Endothelial cell of umbilical vein (primary cell): ENCODE measurements around the gene HDAC9. TPM values are rescaled to one million over a fixed set of nuclear protein-coding genes. Genes with fewer than 3 reads are reported as not detected.

ENCODE experiments used
- BruUV-seq: library from RNA; stranded (reverse); fragments of 400-500 nt; replicated peaks from 2 replicates; lab custom pipeline; 2021; lab: Mats Ljungman, UMichigan
- CTCF ChIA-PET: fragments of 300-600, 350-600 bp; sonication (Branson Sonifier 250); formaldehyde crosslinking; loops from one replicate; lab custom pipeline; 2021; ENCODE audit warnings: antibody characterized with exemption, inconsistent platforms; lab: Charles Lee
- POLR2A ChIA-PET: fragments of 300-600, 350-600 bp; sonication (Branson Sonifier 250); formaldehyde crosslinking; loops from one replicate; lab custom pipeline; 2021; ENCODE audit warnings: antibody characterized with exemption, inconsistent platforms; lab: Charles Lee
- DNase-seq: peaks from one replicate; pipeline ENCODE4 v3.0.0-alpha.2; 2011; ENCODE audit warnings: low read depth, low spot score
- FAIRE-seq: peaks from 2 replicates; lab custom pipeline; 2011; peaks lifted over from hg19 to GRCh38; lab: Jason Lieb, UNC
- H2AFZ ChIP-seq: 2 replicates; pipeline ENCODE4 v1.6.0; 2012; ENCODE audit warnings: low read depth, low read length, control low read depth, inconsistent platforms
- H3K27ac ChIP-seq: 2 replicates; pipeline ENCODE4 v1.5.1; 2011; ENCODE audit warnings: low read depth, mild to moderate bottlenecking, control low read depth, low read length, moderate library complexity; ENCODE audit not compliant: insufficient read depth
- H3K27me3 ChIP-seq, 2 experiments: 2 replicates each; pipeline versions ENCODE4 v1.6.0 to v1.6.1; 2011; ENCODE audit warnings: low read length in 2 of 2, mixed read lengths in 1 of 2; ENCODE audit not compliant: control insufficient read depth in 2 of 2, insufficient read depth in 2 of 2
- H3K36me3 ChIP-seq, 2 experiments: 2 replicates in 1 of 2; 3 replicates in 1 of 2; pipeline ENCODE4 v1.5.1; 2011; ENCODE audit warnings: low read length in 2 of 2, mild to moderate bottlenecking in 1 of 2, moderate library complexity in 1 of 2; ENCODE audit not compliant: control insufficient read depth in 2 of 2, insufficient read depth in 2 of 2; ENCODE audit errors: extremely low read depth in 1 of 2
- H3K4me1 ChIP-seq: 3 replicates; pipeline ENCODE4 v1.5.1; 2011; ENCODE audit warnings: mild to moderate bottlenecking, low read length; ENCODE audit not compliant: control insufficient read depth, insufficient read depth; ENCODE audit errors: extremely low read depth
- H3K4me2 ChIP-seq: 2 replicates; pipeline ENCODE4 v1.6.1; 2011; ENCODE audit warnings: low read length, control low read depth, mixed read lengths; ENCODE audit not compliant: insufficient read depth
- H3K4me3 ChIP-seq, 3 experiments: fragments of 200-600 bp in 1 of 3; sonication (generic), shearing (Covaris generic) in 1 of 3; replicated peaks in 1 of 3; 2 replicates each; pipeline ENCODE4 v1.5.1; 2011 to 2016; ENCODE audit warnings: control low read depth in 3 of 3, low read length in 3 of 3, mild to moderate bottlenecking in 2 of 3, inconsistent platforms in 1 of 3, low read depth in 1 of 3, moderate library complexity in 1 of 3; ENCODE audit not compliant: insufficient read depth in 1 of 3
- H3K79me2 ChIP-seq: 2 replicates; pipeline ENCODE4 v1.6.0; 2012; ENCODE audit warnings: low read length, inconsistent platforms; ENCODE audit not compliant: control insufficient read depth, insufficient read depth
- H3K9ac ChIP-seq: replicated peaks from 2 replicates; pipeline ENCODE3; 2011; ENCODE audit warnings: low read length, control low read depth; ENCODE audit not compliant: insufficient read depth; ENCODE audit errors: extremely low read depth
- H3K9me1 ChIP-seq: replicated peaks from 3 replicates; pipeline ENCODE4 v1.6.0; 2011; ENCODE audit warnings: mild to moderate bottlenecking, low read length; ENCODE audit not compliant: control insufficient read depth, insufficient read depth; ENCODE audit errors: extremely low read depth
- H3K9me3 ChIP-seq: replicated peaks from 2 replicates; pipeline ENCODE4 v1.5.1; 2012; ENCODE audit warnings: low read length, inconsistent platforms; ENCODE audit not compliant: control insufficient read depth, insufficient read depth
- H4K20me1 ChIP-seq: replicated peaks from 2 replicates; pipeline ENCODE3; 2011; ENCODE audit warnings: mild to moderate bottlenecking, low read length; ENCODE audit not compliant: control insufficient read depth, insufficient read depth; ENCODE audit errors: extremely low read depth
- EZH2 ChIP-seq: IDR thresholded peaks from 2 replicates; pipeline ENCODE4 v1.6.1; 2012; ENCODE audit warnings: borderline replicate concordance, low read depth, mild to moderate bottlenecking, moderate library complexity, low read length, inconsistent platforms; ENCODE audit not compliant: severe bottlenecking
- FOS ChIP-seq: IDR thresholded peaks from 2 replicates; pipeline ENCODE4 v1.6.1; 2011; ENCODE audit warnings: mild to moderate bottlenecking, low read length, moderate library complexity, borderline replicate concordance; ENCODE audit not compliant: insufficient read depth
- GATA2 ChIP-seq: IDR thresholded peaks from 2 replicates; pipeline ENCODE4 v1.7.0; 2011; ENCODE audit warnings: low read depth, mild to moderate bottlenecking, moderate library complexity, mixed read lengths, low read length; ENCODE audit not compliant: insufficient read length, insufficient read depth
- JUN ChIP-seq: IDR thresholded peaks from 2 replicates; pipeline ENCODE4 v1.6.1; 2011; ENCODE audit warnings: borderline replicate concordance, low read depth; ENCODE audit not compliant: insufficient read length, insufficient read depth
- MAX ChIP-seq: IDR thresholded peaks from 2 replicates; pipeline ENCODE4 v1.6.1; 2011; ENCODE audit not compliant: insufficient read depth, insufficient read length
- MYC ChIP-seq: IDR thresholded peaks from one replicate; pipeline ENCODE4 v1.6.1; 2011; ENCODE audit warnings: mild to moderate bottlenecking, low read depth, low read length
- POLR2A ChIP-seq: IDR thresholded peaks from 2 replicates; pipeline ENCODE4 v1.6.1; 2012; ENCODE audit warnings: low read depth, mild to moderate bottlenecking, control low read depth, low read length
- POLR2AphosphoS5 ChIP-seq: IDR thresholded peaks from 2 replicates; pipeline ENCODE4 v1.6.1; 2012; ENCODE audit warnings: low read depth, mild to moderate bottlenecking, control low read depth, low read length, moderate library complexity; ENCODE audit not compliant: insufficient read depth
- dilution Hi-C: fragments of 300-500 bp; cut with MboI; formaldehyde crosslinking; loops from one replicate; pipeline ENCODE4 v1.15.0; 2019; ENCODE audit warnings: low sequenced_read_pairs; ENCODE audit not compliant: extremely low pct_ligation_motif_present
- intact Hi-C: fragments of 100-400 bp; cut with micrococcal nuclease; formaldehyde crosslinking; loops from one replicate; pipeline ENCODE4 v1.10.0; 2022
- polyA plus RNA-seq, 4 experiments: library from polyadenylated mRNA; depleted of rRNA in 3 of 4; stranded (reverse) in 3 of 4; unstranded in 1 of 4; fragments of >200 nt; gene quantifications; 2 replicates each; pipeline versions ENCODE4 v1.2.1 to v1.2.3, GENCODE V29; 2011 to 2012; ENCODE audit warnings: missing spikeins in 1 of 4
- total RNA-seq: library from RNA; stranded (reverse); gene quantifications from 2 replicates; pipeline ENCODE4 v1.2.3, GENCODE V29; 2021
- TF ChIP-seq, protein P1 (sequence below), 2 donors: IDR thresholded peaks; 1 replicate in 1 of 2; 2 replicates in 1 of 2; pipeline ENCODE4 v1.5.1; 2011; ENCODE audit warnings: low read length in 2 of 2, mild to moderate bottlenecking in 2 of 2, moderate library complexity in 2 of 2, control low read depth in 1 of 2, inconsistent platforms in 1 of 2, low read depth in 1 of 2; ENCODE audit not compliant: insufficient read depth in 1 of 2; ENCODE audit errors: extremely low read depth in 1 of 2

The HDAC9 gene
- total and polyA plus RNA-seq, 2 donors (not counting 3 experiments of a cell fraction or from before 2014, with no cell fraction given), result 1.8 to 11.6 TPM

DNA sequence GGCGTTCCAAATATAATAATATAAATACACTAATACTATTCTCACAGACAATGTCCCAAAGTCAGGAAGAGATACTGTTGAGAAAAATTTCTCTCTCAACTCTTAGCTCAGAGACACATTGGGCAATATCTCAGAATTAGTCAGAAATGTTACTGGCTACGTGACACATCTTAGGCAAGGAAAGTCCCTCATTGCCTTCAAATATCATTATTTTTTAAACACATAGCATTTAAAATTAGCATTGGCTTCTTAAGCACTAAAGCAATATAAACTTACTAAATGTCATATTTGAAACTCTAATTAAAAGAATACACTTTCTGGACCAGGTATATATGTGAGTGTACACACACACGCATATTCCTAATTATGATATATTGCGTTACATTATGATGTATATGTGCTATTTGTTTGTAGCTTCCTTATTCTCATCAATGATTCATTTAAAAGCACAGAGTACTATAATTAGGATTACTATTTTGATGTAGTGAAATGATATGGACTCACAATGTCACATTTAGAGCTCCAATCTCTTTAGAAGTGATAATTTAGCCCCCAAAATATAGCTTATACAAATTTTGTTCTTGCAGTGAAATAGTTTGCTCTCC is 366.1 kb downstream of the HDAC9 start:
- CTCF ChIA-PET, result no interaction called here
- TF ChIP-seq POLR2A, result no peak
- TF ChIP-seq, protein P1, sequence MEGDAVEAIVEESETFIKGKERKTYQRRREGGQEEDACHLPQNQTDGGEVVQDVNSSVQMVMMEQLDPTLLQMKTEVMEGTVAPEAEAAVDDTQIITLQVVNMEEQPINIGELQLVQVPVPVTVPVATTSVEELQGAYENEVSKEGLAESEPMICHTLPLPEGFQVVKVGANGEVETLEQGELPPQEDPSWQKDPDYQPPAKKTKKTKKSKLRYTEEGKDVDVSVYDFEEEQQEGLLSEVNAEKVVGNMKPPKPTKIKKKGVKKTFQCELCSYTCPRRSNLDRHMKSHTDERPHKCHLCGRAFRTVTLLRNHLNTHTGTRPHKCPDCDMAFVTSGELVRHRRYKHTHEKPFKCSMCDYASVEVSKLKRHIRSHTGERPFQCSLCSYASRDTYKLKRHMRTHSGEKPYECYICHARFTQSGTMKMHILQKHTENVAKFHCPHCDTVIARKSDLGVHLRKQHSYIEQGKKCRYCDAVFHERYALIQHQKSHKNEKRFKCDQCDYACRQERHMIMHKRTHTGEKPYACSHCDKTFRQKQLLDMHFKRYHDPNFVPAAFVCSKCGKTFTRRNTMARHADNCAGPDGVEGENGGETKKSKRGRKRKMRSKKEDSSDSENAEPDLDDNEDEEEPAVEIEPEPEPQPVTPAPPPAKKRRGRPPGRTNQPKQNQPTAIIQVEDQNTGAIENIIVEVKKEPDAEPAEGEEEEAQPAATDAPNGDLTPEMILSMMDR (IDR thresholded peaks at IDR 0.05; ENCODE audit: extremely low read depth in 1 of 2, insufficient read depth in 1 of 2, low read depth in 1 of 2, low read length in 2 of 2), result no peak
- Histone ChIP-seq H3K79me2 (no peaks in the 10 kb centered on the region), H3K4me3 (no peak overlapping the region), H3K9me1 (no peaks in the 10 kb centered on the region), H3K9ac (no peak overlapping the region), H4K20me1 (no peaks in the 10 kb centered on the region), H3K27ac (no peak overlapping the region), H3K36me3 (no peaks in the 10 kb centered on the region), H3K4me2 (no peak overlapping the region), H2AFZ (no peak overlapping the region), H3K9me3 (no peaks in the 10 kb centered on the region), H3K4me1 (peaks cover 4% of the 10 kb centered on the region), H3K27me3 (no peaks in the 10 kb centered on the region)
- FAIRE-seq (no peak), DNase-seq (no peak)
- no TSS peak for BruUV-seq
- POLR2A ChIA-PET, result no interaction called here
- dilution Hi-C loops, result no loop called here
- intact Hi-C loops, result no loop called here

- H3K4me1 ChIP-seq, result peaks cover 10% of the 10 kb centered on the region
- H3K79me2 ChIP-seq, result no peaks in the 10 kb centered on the region
- no peak overlapping the region for H3K9ac ChIP-seq
- no peak overlapping the region for H2AFZ ChIP-seq
- no TSS peak for BruUV-seq
- no peaks in the 10 kb centered on the region for H3K27me3 ChIP-seq
- ChIA-PET CTCF (no interaction called here), POLR2A (no interaction called here)
- intact Hi-C loops (no loop called here), dilution Hi-C loops (no loop called here)
- H3K9me3 ChIP-seq, result no peaks in the 10 kb centered on the region
- H3K4me3 ChIP-seq, result no peak overlapping the region
- DNase-seq, result no peak
- TF ChIP-seq GATA2 (no peak), POLR2AphosphoS5 (no peak), EZH2 (no peak), MAX (no peak), MYC (no peak), JUN (no peak), POLR2A (no peak), FOS (no peak)
- TF ChIP-seq, protein P1 (IDR thresholded peaks at IDR 0.05; ENCODE audit: extremely low read depth in 1 of 2, insufficient read depth in 1 of 2, low read depth in 1 of 2, low read length in 2 of 2), result no peak
- no peak overlapping the region for H3K4me2 ChIP-seq
- no peak for FAIRE-seq
- no peaks in the 10 kb centered on the region for H4K20me1 ChIP-seq
- no peaks in the 10 kb centered on the region for H3K36me3 ChIP-seq
- H3K27ac ChIP-seq, result no peak overlapping the region
- no peaks in the 10 kb centered on the region for H3K9me1 ChIP-seq
These were observed 369.4 kb downstream of the HDAC9 start for GRCh38 chr7:18864967-18865366.
